Gastrocnemius medialis (tissue), 4 donors: ENCODE measurements around the gene OR5A2. TPM values are rescaled to one million over a fixed set of nuclear protein-coding genes. Genes with fewer than 3 reads are reported as not detected.

ENCODE experiments used
- ATAC-seq, 2 donors: fragments of 150-250 bp; one replicate each; pipeline ENCODE4 v1.9.1; 2016
- DNase-seq, 2 donors: peaks; one replicate each; pipeline ENCODE4 v3.0.0-alpha.2; 2019
- H3K27ac ChIP-seq, 4 donors: fragments of 200-600 bp; sonication (generic); 1 replicate in 1 of 4; 2 replicates in 3 of 4; pipeline ENCODE4 v1.5.1; 2016 to 2018; ENCODE audit warnings: mild to moderate bottlenecking in 2 of 4, moderate library complexity in 1 of 4
- H3K27me3 ChIP-seq, 3 donors: fragments of 200-600 bp; sonication (generic) in 2 of 3; 1 replicate in 1 of 3; 2 replicates in 2 of 3; pipeline versions ENCODE4 v1.5.1 to v1.6.0; 2016 to 2019; ENCODE audit warnings: mild to moderate bottlenecking in 1 of 3, moderate library complexity in 1 of 3
- H3K36me3 ChIP-seq, 2 donors: fragments of 200-600 bp; sonication (generic) in 1 of 2; one replicate each; pipeline ENCODE4 v1.5.1; 2017 to 2018
- H3K4me1 ChIP-seq, 2 donors: fragments of 200-600 bp; sonication (generic) in 1 of 2; one replicate each; pipeline ENCODE4 v1.5.1; 2016 to 2017; ENCODE audit warnings: mild to moderate bottlenecking in 2 of 2
- H3K4me3 ChIP-seq, 4 donors: fragments of 200-600 bp; sonication (generic) in 3 of 4; 1 replicate in 1 of 4; 2 replicates in 3 of 4; pipeline ENCODE4 v1.5.1; 2016 to 2019; ENCODE audit warnings: mild to moderate bottlenecking in 2 of 4
- H3K9me3 ChIP-seq, 3 donors: fragments of 200-600 bp; sonication (generic) in 2 of 3; 1 replicate in 1 of 3; 2 replicates in 2 of 3; pipeline ENCODE4 v1.5.1; 2016 to 2019
- POLR2A ChIP-seq, 2 donors: fragments of 450-650 bp; IDR thresholded peaks; one replicate each; pipeline ENCODE4 v1.6.1; 2017; ENCODE audit warnings: antibody characterized with exemption in 2 of 2, mild to moderate bottlenecking in 2 of 2, moderate library complexity in 2 of 2
- in situ Hi-C, 4 donors: fragments of 200-750 bp; cut with MboI; loops; one replicate each; pipeline versions ENCODE4 v1.15.0 to v1.8.0; 2017; ENCODE audit warnings: low sequenced_read_pairs in 4 of 4
- intact Hi-C: fragments of 100-400 bp; cut with DNase I; formaldehyde crosslinking; loops from one replicate; pipeline ENCODE4 v1.15.1; 2023; ENCODE audit warnings: low total_unique reads
- total RNA-seq, 4 donors: library from RNA; depleted of rRNA; stranded (reverse); fragments of >200 nt; gene quantifications; one replicate each; pipeline versions ENCODE4 v1.1.0 to v1.2.3, GENCODE V29; 2016
- TF ChIP-seq, protein P1 (sequence below), 5 experiments: fragments of 450-650 bp in 3 of 5; fragments of 200-600 bp in 2 of 5; sonication (generic) in 2 of 5; IDR thresholded peaks in 4 of 5; conservative IDR thresholded peaks in 1 of 5; 1 replicate in 4 of 5; 2 replicates in 1 of 5; pipeline ENCODE4 v1.5.1; 2016 to 2019; ENCODE audit warnings: antibody characterized with exemption in 5 of 5, mild to moderate bottlenecking in 3 of 5, moderate library complexity in 3 of 5

The OR5A2 gene
- total RNA-seq, 4 donors from 2014 or later = not detected

- TF ChIP-seq, protein P1, sequence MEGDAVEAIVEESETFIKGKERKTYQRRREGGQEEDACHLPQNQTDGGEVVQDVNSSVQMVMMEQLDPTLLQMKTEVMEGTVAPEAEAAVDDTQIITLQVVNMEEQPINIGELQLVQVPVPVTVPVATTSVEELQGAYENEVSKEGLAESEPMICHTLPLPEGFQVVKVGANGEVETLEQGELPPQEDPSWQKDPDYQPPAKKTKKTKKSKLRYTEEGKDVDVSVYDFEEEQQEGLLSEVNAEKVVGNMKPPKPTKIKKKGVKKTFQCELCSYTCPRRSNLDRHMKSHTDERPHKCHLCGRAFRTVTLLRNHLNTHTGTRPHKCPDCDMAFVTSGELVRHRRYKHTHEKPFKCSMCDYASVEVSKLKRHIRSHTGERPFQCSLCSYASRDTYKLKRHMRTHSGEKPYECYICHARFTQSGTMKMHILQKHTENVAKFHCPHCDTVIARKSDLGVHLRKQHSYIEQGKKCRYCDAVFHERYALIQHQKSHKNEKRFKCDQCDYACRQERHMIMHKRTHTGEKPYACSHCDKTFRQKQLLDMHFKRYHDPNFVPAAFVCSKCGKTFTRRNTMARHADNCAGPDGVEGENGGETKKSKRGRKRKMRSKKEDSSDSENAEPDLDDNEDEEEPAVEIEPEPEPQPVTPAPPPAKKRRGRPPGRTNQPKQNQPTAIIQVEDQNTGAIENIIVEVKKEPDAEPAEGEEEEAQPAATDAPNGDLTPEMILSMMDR (IDR thresholded peaks at IDR 0.05 in 4 of 5, conservative IDR thresholded peaks at IDR 0.05 in 1 of 5) = no peak
- no peak for TF ChIP-seq POLR2A (IDR thresholded peaks at IDR 0.05)
- H3K4me1 ChIP-seq = no peaks in the 10 kb centered on the region
- intact Hi-C loops = no loop called here
- ATAC-seq (no peak), DNase-seq (no peak)
- no peaks in the 10 kb centered on the region for H3K27me3 ChIP-seq
- H3K9me3 ChIP-seq = no peaks in the 10 kb centered on the region
- H3K27ac ChIP-seq = no peak overlapping the region
- no peaks in the 10 kb centered on the region for H3K36me3 ChIP-seq
- in situ Hi-C loops = no loop called here
- no peak overlapping the region for H3K4me3 ChIP-seq
Measured at GRCh38 chr11:59427068-59427382, 812 bp upstream of the OR5A2 start.

- no peaks in the 10 kb centered on the region for H3K27me3 ChIP-seq
- H3K4me3 ChIP-seq = no peak overlapping the region
- H3K27ac ChIP-seq = no peak overlapping the region
- intact Hi-C loops (no loop called here), in situ Hi-C loops (no loop called here)
- no peak for ATAC-seq
- no peak for DNase-seq
- TF ChIP-seq POLR2A (IDR thresholded peaks at IDR 0.05) = no peak
- TF ChIP-seq, protein P1 (IDR thresholded peaks at IDR 0.05 in 4 of 5, conservative IDR thresholded peaks at IDR 0.05 in 1 of 5) = no peak
- no peaks in the 10 kb centered on the region for H3K36me3 ChIP-seq
- H3K4me1 ChIP-seq = no peaks in the 10 kb centered on the region
- H3K9me3 ChIP-seq = no peaks in the 10 kb centered on the region
Measured at GRCh38 chr11:59425131-59425530, 1.1 kb downstream of the OR5A2 start.

DNA sequence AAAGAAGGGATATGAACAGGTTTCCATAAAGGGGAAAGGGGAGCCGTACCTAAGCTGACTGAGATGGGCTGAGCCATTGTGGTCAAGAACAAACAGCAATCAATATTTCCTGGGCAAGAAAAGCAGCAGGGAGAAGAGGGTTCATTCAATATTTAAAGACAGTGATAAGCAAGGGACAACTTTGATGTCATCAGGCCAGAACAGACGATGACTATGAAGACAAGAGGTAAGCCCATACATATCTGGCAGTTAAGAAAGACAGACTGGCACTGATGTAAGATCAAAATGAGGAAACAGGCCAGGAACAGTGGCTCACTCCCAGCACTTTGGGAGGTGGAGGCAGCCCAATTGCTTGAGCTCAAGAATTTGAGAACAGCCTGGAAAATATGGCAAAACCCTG is 2.4 kb downstream of the OR5A2 start:
- ATAC-seq = no peak

DNA sequence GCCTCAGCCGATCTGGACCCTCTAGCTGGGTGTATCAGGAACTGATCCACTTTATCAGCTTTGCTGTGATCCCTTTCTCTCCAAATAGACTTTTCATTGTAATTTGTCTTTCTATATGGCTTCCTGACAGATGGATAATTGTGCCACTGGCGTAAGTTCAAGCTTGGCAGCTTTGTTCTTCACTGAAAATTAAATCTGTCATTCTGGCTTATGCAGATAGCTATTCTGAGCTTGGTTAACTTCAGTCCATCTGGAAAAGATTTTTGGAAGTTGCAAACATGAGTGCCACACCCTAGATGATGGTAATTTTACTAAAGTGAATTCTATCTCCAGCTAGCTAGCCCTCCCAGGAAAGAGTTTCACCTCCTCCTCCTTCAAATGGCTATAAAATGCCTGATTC is 8.1 kb downstream of the OR5A2 start:
- ATAC-seq (no peak), DNase-seq (no peak)
- intact Hi-C loops (no loop called here), in situ Hi-C loops (loop anchor here in 1 of 4 donors (25.0 kb wide), 1 partner anchor 106 kb away; no protein-coding TSS in a partner anchor)
- no peak overlapping the region for H3K27ac ChIP-seq
- H3K4me1 ChIP-seq = no peaks in the 10 kb centered on the region
- H3K36me3 ChIP-seq = no peaks in the 10 kb centered on the region
- TF ChIP-seq, protein P1 (IDR thresholded peaks at IDR 0.05 in 4 of 5, conservative IDR thresholded peaks at IDR 0.05 in 1 of 5) = no peak
- no peak for TF ChIP-seq POLR2A (IDR thresholded peaks at IDR 0.05)
- H3K27me3 ChIP-seq = no peaks in the 10 kb centered on the region
- no peak overlapping the region for H3K4me3 ChIP-seq
- H3K9me3 ChIP-seq = no peaks in the 10 kb centered on the region

More for the DNA sequence above, 2.4 kb downstream of the OR5A2 start:
- DNase-seq = no peak
- intact Hi-C loops = loop anchor here (5.0 kb wide), 1 partner anchor 142 kb away; no protein-coding TSS in a partner anchor
- Histone ChIP-seq H3K27me3 (no peaks in the 10 kb centered on the region), H3K4me1 (no peaks in the 10 kb centered on the region), H3K4me3 (no peak overlapping the region), H3K36me3 (no peaks in the 10 kb centered on the region), H3K27ac (no peak overlapping the region), H3K9me3 (no peaks in the 10 kb centered on the region)
- TF ChIP-seq, protein P1 (IDR thresholded peaks at IDR 0.05 in 4 of 5, conservative IDR thresholded peaks at IDR 0.05 in 1 of 5) = no peak
- TF ChIP-seq POLR2A (IDR thresholded peaks at IDR 0.05) = no peak
- in situ Hi-C loops = loop anchor here in 1 of 4 donors (25.0 kb wide), 1 partner anchor 112 kb away; no protein-coding TSS in a partner anchor

GRCh38 chr11:59417023-59417422 is 9.2 kb downstream of the OR5A2 start:
- ATAC-seq = no peak
- Histone ChIP-seq H3K4me3 (no peak overlapping the region), H3K36me3 (no peaks in the 10 kb centered on the region), H3K27ac (no peak overlapping the region), H3K9me3 (no peaks in the 10 kb centered on the region), H3K27me3 (no peaks in the 10 kb centered on the region), H3K4me1 (no peaks in the 10 kb centered on the region)
- DNase-seq = no peak
- in situ Hi-C loops (loop anchor here in 1 of 4 donors (25.0 kb wide), 1 partner anchor 105 kb away; no protein-coding TSS in a partner anchor), intact Hi-C loops (no loop called here)
- TF ChIP-seq, protein P1 (IDR thresholded peaks at IDR 0.05 in 4 of 5, conservative IDR thresholded peaks at IDR 0.05 in 1 of 5) = no peak
- TF ChIP-seq POLR2A (IDR thresholded peaks at IDR 0.05) = no peak
